Keratinocyte (primary cell): Measurements from ENCODE around the gene MAD2L2.

Experiments used
- CTCF ChIP-seq, 3 experiments: IDR thresholded peaks in 1 of 3; conservative IDR thresholded peaks in 1 of 3; optimal IDR thresholded peaks in 1 of 3; 2 replicates in 2 of 3; 3 replicates in 1 of 3; pipeline versions ENCODE3 to v1.5.1; 2011; ENCODE audit warnings: low read length in 3 of 3, mild to moderate bottlenecking in 3 of 3, moderate library complexity in 2 of 3, control low read depth in 1 of 3, inconsistent platforms in 1 of 3; ENCODE audit not compliant: insufficient read depth in 2 of 3; ENCODE audit errors: extremely low read depth in 1 of 3
- EZH2 ChIP-seq: IDR thresholded peaks from one replicate; pipeline ENCODE4 v1.6.1; 2012; ENCODE audit warnings: inconsistent platforms, mild to moderate bottlenecking, low read length, moderate library complexity

GRCh38 chr1:11640944-11641343 is 40.0 kb downstream of the MAD2L2 start:
- TF ChIP-seq CTCF (optimal IDR thresholded peaks at IDR 0.05 in 1 of 3, IDR thresholded peaks at IDR 0.05 in 1 of 3, conservative IDR thresholded peaks at IDR 0.05 in 1 of 3; ENCODE audit: extremely low read depth in 1 of 3, insufficient read depth in 2 of 3, low read length in 3 of 3) (no peak), EZH2 (no peak)
